ENCODE data around the gene CDK11B.
"Not testable (repeated sequence)": the region's sequence is repeated elsewhere in the genome, so short reads cannot be mapped to it uniquely, and the experiment has no call there.

The CDK11B gene

GRCh38 chr1:1680912-1681273, 22.1 kb upstream of the CDK11B start:
- DNase-seq = no peak

GRCh38 chr1:1680031-1680911, 21.5 kb upstream of the CDK11B start:
- no peak for DNase-seq

- no peak for DNase-seq
Observed at GRCh38 chr1:1678581-1679380, 20.0 kb upstream of the CDK11B start.

GRCh38 chr1:1677718-1678580, 19.1 kb upstream of the CDK11B start:
- DNase-seq = no peak

- DNase-seq = not testable (repeated sequence)
Observed at GRCh38 chr1:1676087-1676486, 17.3 kb upstream of the CDK11B start.

- not testable (repeated sequence) for DNase-seq
Observed at GRCh38 chr1:1675218-1675617, 16.4 kb upstream of the CDK11B start.

GRCh38 chr1:1674806-1675205, 16.0 kb upstream of the CDK11B start:
- not testable (repeated sequence) for DNase-seq

GRCh38 chr1:1672181-1672965, 13.6 kb upstream of the CDK11B start:
- no peak for DNase-seq

- no peak for DNase-seq
Observed at GRCh38 chr1:1671365-1672119, 12.7 kb upstream of the CDK11B start.

GRCh38 chr1:1670866-1671265, 12.1 kb upstream of the CDK11B start:
- DNase-seq = no peak

GRCh38 chr1:1669468-1670440, 10.9 kb upstream of the CDK11B start:
- DNase-seq = no peak

- DNase-seq = no peak
Observed at GRCh38 chr1:1666526-1666925, 7.7 kb upstream of the CDK11B start.

- no peak for DNase-seq
Observed at GRCh38 chr1:1665815-1666251, 7.0 kb upstream of the CDK11B start.

GRCh38 chr1:1664941-1665814, 6.4 kb upstream of the CDK11B start:
- DNase-seq = no peak

- not testable (repeated sequence) for DNase-seq
Observed at GRCh38 chr1:1664318-1664717, 5.5 kb upstream of the CDK11B start.

- DNase-seq = not testable (repeated sequence)
Observed at GRCh38 chr1:1662830-1663560, 4.2 kb upstream of the CDK11B start.

- peak; percentile 43 for DNase-seq
Observed at GRCh38 chr1:1662392-1662791, 3.6 kb upstream of the CDK11B start.

- not testable (repeated sequence) for DNase-seq
Observed at GRCh38 chr1:1648265-1648664, 10.5 kb downstream of the CDK11B start.
